Measurements from ENCODE around the gene SLC6A12. TPM values are rescaled to one million over a fixed set of nuclear protein-coding genes. Genes with fewer than 3 reads are reported as not detected.

Gene SLC6A12
- total RNA-seq, 6 experiments from 2014 or later: 8.2 to 114 (median 26.5) TPM

DNA sequence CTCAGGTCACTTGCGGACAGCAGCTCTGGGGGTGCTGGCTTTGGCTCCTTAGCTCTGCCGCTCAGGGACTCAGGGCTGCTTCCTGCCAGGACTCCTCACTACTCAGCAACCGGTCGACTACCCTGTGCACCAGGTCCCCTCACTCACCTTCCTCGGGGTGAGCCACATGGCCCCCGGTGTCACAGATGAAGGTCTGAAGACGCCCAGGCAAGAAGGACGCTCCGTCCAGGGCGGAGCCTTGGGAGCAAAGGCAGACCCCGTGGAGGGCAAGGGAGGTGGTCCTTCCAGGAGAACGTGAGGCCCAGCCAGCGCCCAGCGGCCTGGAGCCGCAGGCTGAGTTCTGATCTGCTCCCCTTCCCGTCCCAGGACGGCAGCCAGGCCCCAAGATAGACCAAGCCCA lies 32.0 kb downstream of the SLC6A12 start:
- WGBS (ENCODE audit: insufficient coverage, low coverage, low lambda C conversion rate, missing lambda C conversion rate): 92% methylated on average over 4 of the region's 17 CpGs
- no peak for TF ChIP-seq CTCF (IDR thresholded peaks at IDR 0.05)
- no peak for TF ChIP-seq POLR2A (IDR thresholded peaks at IDR 0.05)
- DNase-seq: no peak
- Histone ChIP-seq H3K4me1 (peaks cover 0 to 15% (median 0%) of the 10 kb centered on the region in 4 donors), H3K27ac (no peak overlapping the region), H3K36me3 (no peaks in the 10 kb centered on the region), H3K4me3 (no peak overlapping the region), H3K27me3 (no peaks in the 10 kb centered on the region), H3K9me3 (no peaks in the 10 kb centered on the region)
- intact Hi-C loops (cut with DNase I): no loop called here
- ATAC-seq: no peak

DNA sequence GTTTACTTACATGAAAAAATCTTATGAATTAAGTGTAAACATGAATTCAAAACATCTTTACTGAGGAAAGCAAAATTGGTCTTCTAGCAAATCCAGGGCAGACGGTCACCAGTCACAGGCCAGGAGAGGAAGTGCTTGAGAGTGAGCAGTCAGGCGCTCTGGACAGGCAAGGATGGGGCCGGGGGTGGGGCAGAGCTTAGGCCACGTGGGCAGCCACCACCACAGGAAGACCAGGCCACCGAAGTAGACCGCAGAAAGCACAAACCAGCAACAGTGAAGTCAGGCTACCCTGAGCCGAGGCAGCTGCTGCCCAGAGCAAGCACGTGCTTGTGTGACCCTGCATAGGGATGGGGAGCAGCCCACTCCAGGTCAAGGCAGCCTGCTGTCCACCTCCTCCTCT lies 33.5 kb downstream of the SLC6A12 start:
- Histone ChIP-seq H3K4me1 (peaks cover 0 to 27% (median 4%) of the 10 kb centered on the region in 4 donors), H3K27ac (no peak overlapping the region), H3K9me3 (no peaks in the 10 kb centered on the region), H3K27me3 (no peaks in the 10 kb centered on the region), H3K4me3 (no peak overlapping the region), H3K36me3 (no peaks in the 10 kb centered on the region)
- ATAC-seq: peak; percentile 37 to 47 (median 42)
- WGBS (ENCODE audit: insufficient coverage, low coverage, low lambda C conversion rate, missing lambda C conversion rate): 38% methylated on average over 4 of the region's 8 CpGs
- TF ChIP-seq CTCF (IDR thresholded peaks at IDR 0.05) (no peak), POLR2A (IDR thresholded peaks at IDR 0.05) (no peak)
- intact Hi-C loops (cut with DNase I): no loop called here
- DNase-seq: no peak

- no peak for TF ChIP-seq POLR2A (IDR thresholded peaks at IDR 0.05)
- TF ChIP-seq CTCF (IDR thresholded peaks at IDR 0.05): no peak
- Histone ChIP-seq H3K36me3 (no peaks in the 10 kb centered on the region), H3K27ac (no peak overlapping the region), H3K9me3 (no peaks in the 10 kb centered on the region), H3K4me1 (peaks cover 0 to 31% (median 4%) of the 10 kb centered on the region in 4 donors), H3K27me3 (no peaks in the 10 kb centered on the region), H3K4me3 (no peak overlapping the region)
- WGBS (ENCODE audit: insufficient coverage, low coverage, low lambda C conversion rate, missing lambda C conversion rate): 91% methylated on average over 2 of the region's 5 CpGs
- no peak for DNase-seq
- no peak for ATAC-seq
- intact Hi-C loops (cut with DNase I): no loop called here
Observed at GRCh38 chr12:179885-180284, 34.1 kb downstream of the SLC6A12 start.

- 83% methylated on average over 1 of the region's 11 CpGs for WGBS (ENCODE audit: insufficient coverage, low coverage, low lambda C conversion rate, missing lambda C conversion rate)
- DNase-seq: no peak
- intact Hi-C loops (cut with DNase I): no loop called here
- no peaks in the 10 kb centered on the region for H3K27me3 ChIP-seq
- no peak overlapping the region for H3K4me3 ChIP-seq
- no peaks in the 10 kb centered on the region for H3K36me3 ChIP-seq
- H3K27ac ChIP-seq: no peak overlapping the region
- ATAC-seq: peak in 2 of 4 donors; percentile 5 to 22
- TF ChIP-seq POLR2A (IDR thresholded peaks at IDR 0.05): no peak
- no peak for TF ChIP-seq CTCF (IDR thresholded peaks at IDR 0.05)
- no peaks in the 10 kb centered on the region for H3K9me3 ChIP-seq
- H3K4me1 ChIP-seq: peaks cover 0 to 31% (median 4%) of the 10 kb centered on the region in 4 donors
Observed at GRCh38 chr12:179131-179884, 34.6 kb downstream of the SLC6A12 start.
